Endothelial cell (in vitro differentiated cells): ENCODE measurements around the gene MCHR1. TPM values are rescaled to one million over a fixed set of nuclear protein-coding genes. Genes with fewer than 3 reads are reported as not detected.

Source experiments
- DNase-seq: peaks from one replicate; pipeline ENCODE4 v3.0.0; 2021; ENCODE audit warnings: low spot score
- H3K27ac Mint-ChIP-seq: one replicate; pipeline ENCODE4 v1.8.0; 2021; ENCODE audit warnings: mixed read lengths, inconsistent platforms; ENCODE audit not compliant: unreplicated experiment
- H3K27me3 Mint-ChIP-seq: one replicate; pipeline ENCODE4 v1.8.0; 2021; ENCODE audit warnings: mild to moderate bottlenecking, moderate library complexity, mixed read lengths, inconsistent platforms; ENCODE audit not compliant: unreplicated experiment
- H3K36me3 Mint-ChIP-seq: one replicate; pipeline ENCODE4 v1.8.0; 2021; ENCODE audit warnings: mild to moderate bottlenecking, low read depth, mixed read lengths, inconsistent platforms; ENCODE audit not compliant: unreplicated experiment
- H3K4me1 Mint-ChIP-seq: one replicate; pipeline ENCODE4 v1.8.0; 2021; ENCODE audit warnings: mild to moderate bottlenecking, mixed read lengths, inconsistent platforms; ENCODE audit not compliant: unreplicated experiment
- H3K4me3 Mint-ChIP-seq: one replicate; pipeline ENCODE4 v1.8.0; 2021; ENCODE audit warnings: mild to moderate bottlenecking, mixed read lengths, inconsistent platforms; ENCODE audit not compliant: unreplicated experiment
- H3K9me3 Mint-ChIP-seq: one replicate; pipeline ENCODE4 v1.8.0; 2021; ENCODE audit warnings: mixed read lengths, inconsistent platforms; ENCODE audit not compliant: unreplicated experiment
- total RNA-seq: library from RNA; stranded (reverse); fragmentation: NEBNext Ultra II Directional; extraction: Animal tissue kit (Norgen Biotek cat#: 25700); gene quantifications from one replicate; pipeline ENCODE4 v1.2.1, GENCODE V29; 2021; ENCODE audit not compliant: unreplicated experiment
- TF ChIP-seq, protein P1 (sequence below): fragments of 200-600 bp; sonication (generic); IDR thresholded peaks from one replicate; pipeline ENCODE4 v1.5.0; 2021; ENCODE audit warnings: antibody characterized with exemption; ENCODE audit not compliant: unreplicated experiment

MCHR1 gene
- total RNA-seq, 1 donor from 2014 or later = 6.6 TPM

DNA sequence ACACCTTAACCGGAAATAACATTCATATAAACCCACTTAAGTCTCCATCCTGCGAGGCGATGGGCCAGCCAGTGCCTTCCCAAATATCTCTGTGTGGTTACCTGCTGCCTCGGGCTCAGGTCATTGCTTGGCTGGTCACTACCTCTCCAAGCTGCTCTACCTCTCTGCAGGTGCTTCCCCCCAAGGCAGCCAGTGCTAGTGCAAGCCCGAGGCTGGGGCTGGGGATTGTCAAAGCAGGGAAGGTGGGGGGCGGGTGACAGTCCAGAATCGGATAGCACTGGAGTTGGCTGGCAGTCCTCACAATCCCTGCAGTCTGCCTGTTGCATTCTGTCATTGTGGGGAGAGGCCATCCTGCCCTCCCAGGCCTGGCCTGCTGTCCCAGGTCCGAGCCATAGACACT, 11.1 kb downstream of the MCHR1 start:
- Mint-ChIP-seq H3K9me3 (no peaks in the 10 kb centered on the region), H3K36me3 (no peaks in the 10 kb centered on the region), H3K4me3 (no peak overlapping the region), H3K27ac (no peak overlapping the region), H3K27me3 (no peaks in the 10 kb centered on the region), H3K4me1 (peaks cover 14% of the 10 kb centered on the region)
- TF ChIP-seq, protein P1, sequence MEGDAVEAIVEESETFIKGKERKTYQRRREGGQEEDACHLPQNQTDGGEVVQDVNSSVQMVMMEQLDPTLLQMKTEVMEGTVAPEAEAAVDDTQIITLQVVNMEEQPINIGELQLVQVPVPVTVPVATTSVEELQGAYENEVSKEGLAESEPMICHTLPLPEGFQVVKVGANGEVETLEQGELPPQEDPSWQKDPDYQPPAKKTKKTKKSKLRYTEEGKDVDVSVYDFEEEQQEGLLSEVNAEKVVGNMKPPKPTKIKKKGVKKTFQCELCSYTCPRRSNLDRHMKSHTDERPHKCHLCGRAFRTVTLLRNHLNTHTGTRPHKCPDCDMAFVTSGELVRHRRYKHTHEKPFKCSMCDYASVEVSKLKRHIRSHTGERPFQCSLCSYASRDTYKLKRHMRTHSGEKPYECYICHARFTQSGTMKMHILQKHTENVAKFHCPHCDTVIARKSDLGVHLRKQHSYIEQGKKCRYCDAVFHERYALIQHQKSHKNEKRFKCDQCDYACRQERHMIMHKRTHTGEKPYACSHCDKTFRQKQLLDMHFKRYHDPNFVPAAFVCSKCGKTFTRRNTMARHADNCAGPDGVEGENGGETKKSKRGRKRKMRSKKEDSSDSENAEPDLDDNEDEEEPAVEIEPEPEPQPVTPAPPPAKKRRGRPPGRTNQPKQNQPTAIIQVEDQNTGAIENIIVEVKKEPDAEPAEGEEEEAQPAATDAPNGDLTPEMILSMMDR = no peak
- DNase-seq = no peak

DNA sequence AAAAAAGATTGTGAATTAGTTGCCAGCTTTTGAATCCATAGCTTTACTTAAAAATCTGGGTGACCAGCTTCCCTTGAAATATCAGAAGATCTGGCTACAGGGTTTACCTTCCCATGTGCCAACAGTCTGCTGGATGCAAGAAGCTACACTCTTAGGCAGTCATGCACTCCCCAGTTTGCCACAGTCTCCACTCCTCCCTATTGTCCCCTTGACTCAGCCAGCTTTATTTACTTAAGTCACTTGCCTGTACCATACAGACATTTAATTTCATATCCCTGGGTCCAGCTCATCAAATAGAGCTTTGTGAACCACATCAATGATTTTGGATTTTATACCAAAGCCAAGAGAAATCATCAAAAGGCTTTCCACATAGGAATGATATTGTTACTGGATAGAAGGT, 12.2 kb downstream of the MCHR1 start:
- Mint-ChIP-seq H3K27me3 (no peaks in the 10 kb centered on the region), H3K4me1 (peaks cover 13% of the 10 kb centered on the region), H3K36me3 (no peaks in the 10 kb centered on the region), H3K27ac (no peak overlapping the region), H3K9me3 (no peaks in the 10 kb centered on the region), H3K4me3 (no peak overlapping the region)
- DNase-seq = no peak
- TF ChIP-seq, protein P1 = no peak

DNA sequence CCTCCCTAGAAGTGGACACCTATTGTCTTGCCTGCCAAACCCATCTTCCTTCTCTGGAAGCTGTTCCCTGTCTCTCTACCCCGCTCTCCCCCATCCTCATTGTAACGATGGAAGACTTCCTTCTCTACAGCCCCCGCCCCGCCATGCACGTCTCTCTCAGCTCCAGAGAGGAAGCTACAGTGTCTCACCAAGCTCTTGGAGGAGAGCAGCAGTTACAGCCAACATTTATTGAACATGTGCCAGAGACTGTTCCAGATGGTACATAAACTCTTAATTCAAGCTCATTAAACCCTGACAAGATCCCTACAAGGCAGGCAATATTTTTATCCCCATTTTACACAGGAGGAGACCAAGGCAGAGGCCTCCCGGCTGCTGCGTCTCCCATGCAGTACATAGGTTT, 15.1 kb downstream of the MCHR1 start:
- no peaks in the 10 kb centered on the region for H3K36me3 Mint-ChIP-seq
- no peak overlapping the region for H3K27ac Mint-ChIP-seq
- H3K4me1 Mint-ChIP-seq = peaks cover 13% of the 10 kb centered on the region
- TF ChIP-seq, protein P1 = no peak
- DNase-seq = no peak
- no peak overlapping the region for H3K4me3 Mint-ChIP-seq
- no peaks in the 10 kb centered on the region for H3K9me3 Mint-ChIP-seq
- H3K27me3 Mint-ChIP-seq = no peaks in the 10 kb centered on the region

DNA sequence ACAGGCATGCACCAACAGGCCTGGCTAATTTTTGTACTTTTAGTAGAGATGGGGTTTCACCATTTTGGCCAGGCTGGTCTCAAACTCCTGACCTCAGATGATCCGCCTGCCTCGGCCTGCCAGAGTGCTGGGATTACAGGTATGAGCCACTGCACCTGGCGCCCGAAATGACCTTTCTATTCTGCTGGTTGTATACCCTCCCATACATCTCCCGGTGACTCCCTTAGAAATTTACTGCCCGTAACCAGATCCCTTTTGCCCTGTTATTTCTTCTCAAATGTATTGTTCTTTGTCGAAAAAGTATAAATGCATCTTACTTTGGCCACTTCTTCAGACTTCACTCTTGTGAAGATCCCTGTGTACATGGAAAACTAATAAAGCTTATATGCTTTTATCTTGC, 22.0 kb downstream of the MCHR1 start:
- Mint-ChIP-seq H3K27ac (no peak overlapping the region), H3K4me3 (no peak overlapping the region), H3K27me3 (peaks cover 1% of the 10 kb centered on the region), H3K9me3 (peaks cover 3% of the 10 kb centered on the region), H3K4me1 (no peaks in the 10 kb centered on the region), H3K36me3 (peaks cover 4% of the 10 kb centered on the region)
- DNase-seq = no peak
- TF ChIP-seq, protein P1 = no peak

DNA sequence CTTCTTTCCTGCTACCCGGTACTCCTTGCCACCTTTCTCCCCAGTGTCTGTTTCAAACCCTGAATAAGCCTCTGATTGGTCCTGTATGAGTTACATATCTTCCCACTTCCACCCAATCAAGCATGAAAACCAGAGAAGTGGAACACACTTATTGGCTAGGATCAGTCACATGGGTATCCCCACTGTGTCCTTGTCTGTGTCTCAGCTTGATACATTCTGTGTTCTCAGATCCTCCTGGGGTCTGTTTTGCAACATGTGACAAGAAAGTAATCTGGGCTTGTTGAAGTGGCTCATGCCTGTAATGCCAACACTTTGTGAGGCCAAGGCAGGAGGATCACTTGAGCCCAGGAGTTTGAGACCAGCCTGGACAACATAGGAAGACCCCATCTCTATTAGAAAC, 23.9 kb downstream of the MCHR1 start:
- no peaks in the 10 kb centered on the region for H3K4me1 Mint-ChIP-seq
- H3K4me3 Mint-ChIP-seq = peak overlapping the region; percentile 9
- H3K27me3 Mint-ChIP-seq = peaks cover 1% of the 10 kb centered on the region
- no peak for DNase-seq
- peaks cover 10% of the 10 kb centered on the region for H3K36me3 Mint-ChIP-seq
- TF ChIP-seq, protein P1 = no peak
- H3K9me3 Mint-ChIP-seq = peaks cover 3% of the 10 kb centered on the region
- no peak overlapping the region for H3K27ac Mint-ChIP-seq
